IMR-90 (cell line): ENCODE measurements around the gene OPCML. TPM values are rescaled to one million over a fixed set of nuclear protein-coding genes. Genes with fewer than 3 reads are reported as not detected.

ENCODE experiments used
- ATAC-seq: fragments of 200-7000 bp; cut with Tn5 transposase; 2 replicates; pipeline ENCODE4 v1.9.1; 2020; ENCODE audit warnings: low read depth, mild to moderate bottlenecking, moderate library complexity
- BruUV-seq: library from RNA; stranded (reverse); fragments of 400-500 nt; replicated peaks from 2 replicates; lab custom pipeline; 2021; lab: Mats Ljungman, UMichigan
- CTCF ChIA-PET: fragments of 300-600 bp; formaldehyde crosslinking; extraction: SDS; loops from one replicate; lab custom pipeline; 2021; ENCODE audit warnings: antibody characterized with exemption; lab: Yijun Ruan, JAX
- POLR2A ChIA-PET: fragments of 300-600 bp; sonication (Branson Sonifier 250); formaldehyde crosslinking; loops from one replicate; lab custom pipeline; 2022; ENCODE audit warnings: antibody characterized with exemption; ENCODE audit not compliant: unreplicated experiment; lab: Charles Lee
- DNase-seq: peaks from one replicate; pipeline ENCODE4 v3.0.0; 2013
- H2AFZ ChIP-seq: replicated peaks from 2 replicates; pipeline ENCODE3; 2013; ENCODE audit warnings: low read length, mild to moderate bottlenecking; ENCODE audit not compliant: poor library complexity
- H2AK5ac ChIP-seq: 2 replicates; pipeline ENCODE4 v1.6.1; 2013; ENCODE audit warnings: low read depth, low read length, inconsistent platforms
- H2AK9ac ChIP-seq: replicated peaks from 2 replicates; pipeline ENCODE3; 2013; ENCODE audit warnings: mild to moderate bottlenecking, low read depth, low read length, moderate library complexity; ENCODE audit not compliant: poor library complexity
- H2BK120ac ChIP-seq: 2 replicates; pipeline ENCODE4 v1.6.1; 2013; ENCODE audit warnings: low read depth, low read length, inconsistent platforms
- H2BK15ac ChIP-seq: 3 replicates; pipeline ENCODE4 v1.6.1; 2013; ENCODE audit warnings: low read depth, low read length, inconsistent platforms
- H2BK20ac ChIP-seq: 2 replicates; pipeline ENCODE4 v1.6.1; 2013; ENCODE audit warnings: low read depth, mild to moderate bottlenecking, inconsistent platforms, low read length, moderate library complexity
- H2BK5ac ChIP-seq: 2 replicates; pipeline ENCODE4 v1.6.1; 2013; ENCODE audit warnings: mild to moderate bottlenecking, low read depth, low read length, inconsistent platforms; ENCODE audit not compliant: poor library complexity, severe bottlenecking
- H3K14ac ChIP-seq: replicated peaks from 2 replicates; pipeline ENCODE4 v1.6.1; 2013; ENCODE audit warnings: low read depth, low read length, inconsistent platforms
- H3K18ac ChIP-seq: 2 replicates; pipeline ENCODE4 v1.6.1; 2013; ENCODE audit warnings: low read depth, low read length, control low read depth
- H3K23ac ChIP-seq: 2 replicates; pipeline ENCODE4 v1.6.1; 2013; ENCODE audit warnings: low read depth, low read length, inconsistent platforms
- H3K27ac ChIP-seq: 2 replicates; pipeline ENCODE4 v1.5.1; 2013; ENCODE audit warnings: mild to moderate bottlenecking, control low read depth, low read length; ENCODE audit not compliant: insufficient read depth
- H3K27me3 ChIP-seq: 2 replicates; pipeline ENCODE4 v1.6.1; 2013; ENCODE audit warnings: low read length; ENCODE audit not compliant: control insufficient read depth, insufficient read depth
- H3K36me3 ChIP-seq: 2 replicates; pipeline ENCODE4 v1.6.1; 2013; ENCODE audit warnings: low read length, mixed read lengths; ENCODE audit not compliant: control insufficient read depth, insufficient read depth
- H3K4ac ChIP-seq: 2 replicates; pipeline ENCODE4 v1.6.1; 2013; ENCODE audit warnings: low read depth, low read length, inconsistent platforms
- H3K4me1 ChIP-seq: 2 replicates; pipeline ENCODE4 v1.6.1; 2013; ENCODE audit warnings: low read length, mixed read lengths; ENCODE audit not compliant: control insufficient read depth, insufficient read depth
- H3K4me2 ChIP-seq: 2 replicates; pipeline ENCODE4 v1.6.1; 2013; ENCODE audit warnings: low read depth, mild to moderate bottlenecking, control low read depth, low read length, moderate library complexity
- H3K4me3 ChIP-seq: 2 replicates; pipeline ENCODE4 v1.5.1; 2013; ENCODE audit warnings: low read depth, mild to moderate bottlenecking, control low read depth, low read length, moderate library complexity; ENCODE audit not compliant: insufficient read depth
- H3K56ac ChIP-seq: 2 replicates; pipeline ENCODE4 v1.6.1; 2013; ENCODE audit warnings: low read length, inconsistent platforms; ENCODE audit not compliant: insufficient read depth; ENCODE audit errors: extremely low read depth
- H3K79me1 ChIP-seq, 2 experiments: 2 replicates each; pipeline ENCODE4 v1.6.1; 2013; ENCODE audit warnings: low read length in 2 of 2, inconsistent platforms in 1 of 2, low read depth in 1 of 2
- H3K9ac ChIP-seq: 2 replicates; pipeline ENCODE4 v1.6.1; 2013; ENCODE audit warnings: low read depth, low read length, control low read depth
- H3K9me1 ChIP-seq: 2 replicates; pipeline ENCODE4 v1.6.1; 2013; ENCODE audit warnings: low read length, inconsistent platforms; ENCODE audit not compliant: insufficient read depth
- H3K9me3 ChIP-seq: 2 replicates; pipeline ENCODE4 v1.6.1; 2013; ENCODE audit warnings: low read length; ENCODE audit not compliant: control insufficient read depth, insufficient read depth
- H4K20me1 ChIP-seq: 2 replicates; pipeline ENCODE4 v1.6.1; 2013; ENCODE audit warnings: low read length, inconsistent platforms; ENCODE audit not compliant: insufficient read depth
- H4K5ac ChIP-seq: 2 replicates; pipeline ENCODE4 v1.6.1; 2013; ENCODE audit warnings: mild to moderate bottlenecking, low read depth, low read length, control low read depth
- H4K8ac ChIP-seq, 2 experiments: 2 replicates each; pipeline ENCODE4 v1.6.1; 2013; ENCODE audit warnings: low read depth in 2 of 2, low read length in 2 of 2, control low read depth in 1 of 2, inconsistent platforms in 1 of 2
- H4K91ac ChIP-seq: 2 replicates; pipeline ENCODE4 v1.6.1; 2013; ENCODE audit warnings: low read depth, low read length, inconsistent platforms; ENCODE audit not compliant: insufficient read depth
- ELK1 ChIP-seq: fragments of 150-350 bp; IDR thresholded peaks from 2 replicates; pipeline ENCODE4 v1.6.1; 2016; ENCODE audit warnings: low read depth, mild to moderate bottlenecking, low read length, moderate library complexity, borderline replicate concordance
- WGBS, 2 experiments: methylation state at CpG; one replicate each; pipeline versions ENCODE4 v1.1.5 to v1.1.7; 2013; ENCODE audit warnings: missing lambda C conversion rate in 2 of 2; ENCODE audit not compliant: insufficient read length in 1 of 2; ENCODE audit errors: extremely low coverage in 2 of 2; 5-methylcytosine and 5-hydroxymethylcytosine counted together
- dilution Hi-C: fragments of 300-500 bp; cut with HindIII; formaldehyde crosslinking; loops from one replicate; pipeline ENCODE4 v1.14.3; 2018; ENCODE audit warnings: low sequenced_read_pairs; ENCODE audit not compliant: unreplicated experiment
- in situ Hi-C: fragments of 300-500 bp; cut with MboI; formaldehyde crosslinking; loops from 3 replicates; pipeline ENCODE4 v1.14.3; 2019; ENCODE audit warnings: low sequenced_read_pairs, inconsistent platforms, mixed read lengths
- intact Hi-C: fragments of 100-400 bp; cut with micrococcal nuclease; formaldehyde crosslinking; loops from 2 replicates; pipeline ENCODE4 v1.10.0; 2022
- polyA plus RNA-seq, 3 experiments: library from polyadenylated mRNA; depleted of rRNA; stranded (reverse); fragments of >200 nt; gene quantifications; 2 replicates each; pipeline ENCODE4 v1.2.3, GENCODE V29; 2012; ENCODE audit warnings: low replicate concordance in 1 of 3
- total RNA-seq: library from RNA; depleted of rRNA; stranded (reverse); fragments of >200 nt; gene quantifications from 2 replicates; pipeline ENCODE4 v1.2.3, GENCODE V29; 2012

OPCML gene
- total and polyA plus RNA-seq, 2 of the 4 experiments (the other 2 are of a cell fraction): under 0.01 to 2.6 TPM

- no peak overlapping the region for H3K4me3 ChIP-seq
- BruUV-seq: no TSS peak
- H3K14ac ChIP-seq: no peak overlapping the region
- H3K56ac ChIP-seq: no peak overlapping the region
- H3K79me1 ChIP-seq: no peaks in the 10 kb centered on the region
- no peaks in the 10 kb centered on the region for H3K4me1 ChIP-seq
- intact Hi-C loops (no loop called here), in situ Hi-C loops (no loop called here), dilution Hi-C loops (no loop called here)
- H4K5ac ChIP-seq: no peak overlapping the region
- H2BK15ac ChIP-seq: no peak overlapping the region
- no peaks in the 10 kb centered on the region for H3K36me3 ChIP-seq
- no peak for ATAC-seq
- POLR2A ChIA-PET: no interaction called here
- TF ChIP-seq ELK1: no peak
- no peak overlapping the region for H2BK120ac ChIP-seq
- H2BK5ac ChIP-seq: no peak overlapping the region
- no peak overlapping the region for H3K23ac ChIP-seq
- no peak overlapping the region for H3K4me2 ChIP-seq
- CTCF ChIA-PET: no interaction called here
- H3K9me1 ChIP-seq: no peaks in the 10 kb centered on the region
- no peaks in the 10 kb centered on the region for H4K20me1 ChIP-seq
- no peak overlapping the region for H2AK9ac ChIP-seq
- WGBS, 2 experiments: no CpG with 5 or more reads among the region's 2 CpGs
- H3K4ac ChIP-seq: no peak overlapping the region
- H3K9ac ChIP-seq: no peak overlapping the region
- H4K8ac ChIP-seq: no peak overlapping the region
- no peak overlapping the region for H4K91ac ChIP-seq
- no peak overlapping the region for H2AFZ ChIP-seq
- no peak overlapping the region for H3K27ac ChIP-seq
- H2AK5ac ChIP-seq: no peak overlapping the region
- H3K18ac ChIP-seq: no peak overlapping the region
- H2BK20ac ChIP-seq: no peak overlapping the region
- no peaks in the 10 kb centered on the region for H3K27me3 ChIP-seq
- no peak for DNase-seq
- H3K9me3 ChIP-seq: no peaks in the 10 kb centered on the region; the same call in 1 of the 2 replicates
These were observed 976.0 kb downstream of the OPCML start for GRCh38 chr11:132556316-132556715.
